H1 (cell line): ENCODE data around the gene AKAP12. TPM values are rescaled to one million over a fixed set of nuclear protein-coding genes. Genes with fewer than 3 reads are reported as not detected.

Experiments used
- YY1 ChIP-seq: IDR thresholded peaks from 2 replicates; pipeline ENCODE4 v1.6.1; 2011; ENCODE audit warnings: low read depth, mild to moderate bottlenecking, low read length
- polyA plus RNA-seq, 7 experiments: library from polyadenylated mRNA; depleted of rRNA in 3 of 7; stranded (reverse) in 5 of 7; unstranded in 2 of 7; fragments of >200 nt in 5 of 7; fragments of 200-250 nt in 2 of 7; gene quantifications; 1 replicate in 5 of 7; 2 replicates in 1 of 7; 4 replicates in 1 of 7; pipeline versions ENCODE4 v1.2.1 to v1.2.3, GENCODE V29; 2011 to 2013; ENCODE audit warnings: missing spikeins in 2 of 7, mixed read lengths in 2 of 7
- total RNA-seq: library from RNA; stranded (reverse); fragmentation: NEBNext Ultra II Directional; extraction: Animal tissue kit (Norgen Biotek cat#: 25700); gene quantifications from 2 replicates; pipeline ENCODE4 v1.2.1, GENCODE V29; 2021
- TF ChIP-seq, protein P1 (sequence below): fragments of 300-600 bp; sonication (generic); IDR thresholded peaks from 2 replicates; pipeline ENCODE4 v1.7.1; 2012; ENCODE audit warnings: low read length, moderate library complexity, mild to moderate bottlenecking, inconsistent platforms; ENCODE audit not compliant: insufficient replicate concordance

The AKAP12 gene
- total and polyA plus RNA-seq, 2 of the 8 experiments (the other 6 are each of a cell fraction or from before 2014, with no cell fraction given): 14.6 to 79.2 TPM

DNA sequence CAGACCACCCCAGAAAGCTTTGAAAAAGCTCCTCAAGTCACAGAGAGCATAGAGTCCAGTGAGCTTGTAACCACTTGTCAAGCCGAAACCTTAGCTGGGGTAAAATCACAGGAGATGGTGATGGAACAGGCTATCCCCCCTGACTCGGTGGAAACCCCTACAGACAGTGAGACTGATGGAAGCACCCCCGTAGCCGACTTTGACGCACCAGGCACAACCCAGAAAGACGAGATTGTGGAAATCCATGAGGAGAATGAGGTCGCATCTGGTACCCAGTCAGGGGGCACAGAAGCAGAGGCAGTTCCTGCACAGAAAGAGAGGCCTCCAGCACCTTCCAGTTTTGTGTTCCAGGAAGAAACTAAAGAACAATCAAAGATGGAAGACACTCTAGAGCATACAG, 112.0 kb downstream of the AKAP12 start (continued):
- TF ChIP-seq, protein P1, sequence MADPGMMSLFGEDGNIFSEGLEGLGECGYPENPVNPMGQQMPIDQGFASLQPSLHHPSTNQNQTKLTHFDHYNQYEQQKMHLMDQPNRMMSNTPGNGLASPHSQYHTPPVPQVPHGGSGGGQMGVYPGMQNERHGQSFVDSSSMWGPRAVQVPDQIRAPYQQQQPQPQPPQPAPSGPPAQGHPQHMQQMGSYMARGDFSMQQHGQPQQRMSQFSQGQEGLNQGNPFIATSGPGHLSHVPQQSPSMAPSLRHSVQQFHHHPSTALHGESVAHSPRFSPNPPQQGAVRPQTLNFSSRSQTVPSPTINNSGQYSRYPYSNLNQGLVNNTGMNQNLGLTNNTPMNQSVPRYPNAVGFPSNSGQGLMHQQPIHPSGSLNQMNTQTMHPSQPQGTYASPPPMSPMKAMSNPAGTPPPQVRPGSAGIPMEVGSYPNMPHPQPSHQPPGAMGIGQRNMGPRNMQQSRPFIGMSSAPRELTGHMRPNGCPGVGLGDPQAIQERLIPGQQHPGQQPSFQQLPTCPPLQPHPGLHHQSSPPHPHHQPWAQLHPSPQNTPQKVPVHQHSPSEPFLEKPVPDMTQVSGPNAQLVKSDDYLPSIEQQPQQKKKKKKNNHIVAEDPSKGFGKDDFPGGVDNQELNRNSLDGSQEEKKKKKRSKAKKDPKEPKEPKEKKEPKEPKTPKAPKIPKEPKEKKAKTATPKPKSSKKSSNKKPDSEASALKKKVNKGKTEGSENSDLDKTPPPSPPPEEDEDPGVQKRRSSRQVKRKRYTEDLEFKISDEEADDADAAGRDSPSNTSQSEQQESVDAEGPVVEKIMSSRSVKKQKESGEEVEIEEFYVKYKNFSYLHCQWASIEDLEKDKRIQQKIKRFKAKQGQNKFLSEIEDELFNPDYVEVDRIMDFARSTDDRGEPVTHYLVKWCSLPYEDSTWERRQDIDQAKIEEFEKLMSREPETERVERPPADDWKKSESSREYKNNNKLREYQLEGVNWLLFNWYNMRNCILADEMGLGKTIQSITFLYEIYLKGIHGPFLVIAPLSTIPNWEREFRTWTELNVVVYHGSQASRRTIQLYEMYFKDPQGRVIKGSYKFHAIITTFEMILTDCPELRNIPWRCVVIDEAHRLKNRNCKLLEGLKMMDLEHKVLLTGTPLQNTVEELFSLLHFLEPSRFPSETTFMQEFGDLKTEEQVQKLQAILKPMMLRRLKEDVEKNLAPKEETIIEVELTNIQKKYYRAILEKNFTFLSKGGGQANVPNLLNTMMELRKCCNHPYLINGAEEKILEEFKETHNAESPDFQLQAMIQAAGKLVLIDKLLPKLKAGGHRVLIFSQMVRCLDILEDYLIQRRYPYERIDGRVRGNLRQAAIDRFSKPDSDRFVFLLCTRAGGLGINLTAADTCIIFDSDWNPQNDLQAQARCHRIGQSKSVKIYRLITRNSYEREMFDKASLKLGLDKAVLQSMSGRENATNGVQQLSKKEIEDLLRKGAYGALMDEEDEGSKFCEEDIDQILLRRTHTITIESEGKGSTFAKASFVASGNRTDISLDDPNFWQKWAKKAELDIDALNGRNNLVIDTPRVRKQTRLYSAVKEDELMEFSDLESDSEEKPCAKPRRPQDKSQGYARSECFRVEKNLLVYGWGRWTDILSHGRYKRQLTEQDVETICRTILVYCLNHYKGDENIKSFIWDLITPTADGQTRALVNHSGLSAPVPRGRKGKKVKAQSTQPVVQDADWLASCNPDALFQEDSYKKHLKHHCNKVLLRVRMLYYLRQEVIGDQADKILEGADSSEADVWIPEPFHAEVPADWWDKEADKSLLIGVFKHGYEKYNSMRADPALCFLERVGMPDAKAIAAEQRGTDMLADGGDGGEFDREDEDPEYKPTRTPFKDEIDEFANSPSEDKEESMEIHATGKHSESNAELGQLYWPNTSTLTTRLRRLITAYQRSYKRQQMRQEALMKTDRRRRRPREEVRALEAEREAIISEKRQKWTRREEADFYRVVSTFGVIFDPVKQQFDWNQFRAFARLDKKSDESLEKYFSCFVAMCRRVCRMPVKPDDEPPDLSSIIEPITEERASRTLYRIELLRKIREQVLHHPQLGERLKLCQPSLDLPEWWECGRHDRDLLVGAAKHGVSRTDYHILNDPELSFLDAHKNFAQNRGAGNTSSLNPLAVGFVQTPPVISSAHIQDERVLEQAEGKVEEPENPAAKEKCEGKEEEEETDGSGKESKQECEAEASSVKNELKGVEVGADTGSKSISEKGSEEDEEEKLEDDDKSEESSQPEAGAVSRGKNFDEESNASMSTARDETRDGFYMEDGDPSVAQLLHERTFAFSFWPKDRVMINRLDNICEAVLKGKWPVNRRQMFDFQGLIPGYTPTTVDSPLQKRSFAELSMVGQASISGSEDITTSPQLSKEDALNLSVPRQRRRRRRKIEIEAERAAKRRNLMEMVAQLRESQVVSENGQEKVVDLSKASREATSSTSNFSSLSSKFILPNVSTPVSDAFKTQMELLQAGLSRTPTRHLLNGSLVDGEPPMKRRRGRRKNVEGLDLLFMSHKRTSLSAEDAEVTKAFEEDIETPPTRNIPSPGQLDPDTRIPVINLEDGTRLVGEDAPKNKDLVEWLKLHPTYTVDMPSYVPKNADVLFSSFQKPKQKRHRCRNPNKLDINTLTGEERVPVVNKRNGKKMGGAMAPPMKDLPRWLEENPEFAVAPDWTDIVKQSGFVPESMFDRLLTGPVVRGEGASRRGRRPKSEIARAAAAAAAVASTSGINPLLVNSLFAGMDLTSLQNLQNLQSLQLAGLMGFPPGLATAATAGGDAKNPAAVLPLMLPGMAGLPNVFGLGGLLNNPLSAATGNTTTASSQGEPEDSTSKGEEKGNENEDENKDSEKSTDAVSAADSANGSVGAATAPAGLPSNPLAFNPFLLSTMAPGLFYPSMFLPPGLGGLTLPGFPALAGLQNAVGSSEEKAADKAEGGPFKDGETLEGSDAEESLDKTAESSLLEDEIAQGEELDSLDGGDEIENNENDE: no peak
- no peak for TF ChIP-seq YY1
